ENCODE results near the gene DIPK2A. TPM values are rescaled to one million over a fixed set of nuclear protein-coding genes. Genes with fewer than 3 reads are reported as not detected.

DIPK2A gene
- total and polyA plus RNA-seq, 11 donors = 3.3 to 13.9 (median 8.6) TPM

GRCh38 chr3:144018776-144019175 is 47.2 kb downstream of the DIPK2A start:
- no peaks in the 10 kb centered on the region for H3K4me1 ChIP-seq
- TF ChIP-seq, protein P1, sequence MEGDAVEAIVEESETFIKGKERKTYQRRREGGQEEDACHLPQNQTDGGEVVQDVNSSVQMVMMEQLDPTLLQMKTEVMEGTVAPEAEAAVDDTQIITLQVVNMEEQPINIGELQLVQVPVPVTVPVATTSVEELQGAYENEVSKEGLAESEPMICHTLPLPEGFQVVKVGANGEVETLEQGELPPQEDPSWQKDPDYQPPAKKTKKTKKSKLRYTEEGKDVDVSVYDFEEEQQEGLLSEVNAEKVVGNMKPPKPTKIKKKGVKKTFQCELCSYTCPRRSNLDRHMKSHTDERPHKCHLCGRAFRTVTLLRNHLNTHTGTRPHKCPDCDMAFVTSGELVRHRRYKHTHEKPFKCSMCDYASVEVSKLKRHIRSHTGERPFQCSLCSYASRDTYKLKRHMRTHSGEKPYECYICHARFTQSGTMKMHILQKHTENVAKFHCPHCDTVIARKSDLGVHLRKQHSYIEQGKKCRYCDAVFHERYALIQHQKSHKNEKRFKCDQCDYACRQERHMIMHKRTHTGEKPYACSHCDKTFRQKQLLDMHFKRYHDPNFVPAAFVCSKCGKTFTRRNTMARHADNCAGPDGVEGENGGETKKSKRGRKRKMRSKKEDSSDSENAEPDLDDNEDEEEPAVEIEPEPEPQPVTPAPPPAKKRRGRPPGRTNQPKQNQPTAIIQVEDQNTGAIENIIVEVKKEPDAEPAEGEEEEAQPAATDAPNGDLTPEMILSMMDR (IDR thresholded peaks at IDR 0.05) = no peak
- no peak for TF ChIP-seq POLR2A (IDR thresholded peaks at IDR 0.05)
- H3K4me3 ChIP-seq = no peak overlapping the region
- H3K9me3 ChIP-seq = peaks cover 0 to 3% (median 0%) of the 10 kb centered on the region in 12 donors
- no peaks in the 10 kb centered on the region for H3K36me3 ChIP-seq
- H3K27ac ChIP-seq = no peak overlapping the region
- 92 to 99% (median 95%) methylated on average over 1 of the region's 1 CpG for WGBS, 4 donors
- DNase-seq (no peak), ATAC-seq (no peak)
- intact Hi-C loops (cut with DNase I) = no loop called here
- no peaks in the 10 kb centered on the region for H3K27me3 ChIP-seq

Other genes starting within 250 kb of the DIPK2A start
- 10 to 100 TPM in 2 of 9 donors, 1 to 10 TPM in 7; 2.2 to 17.5 (median 3.5) TPM for gene SLC9A9, start 123.4 kb upstream of the DIPK2A start, total RNA-seq
- gene SLC9A9, start 123.4 kb upstream of the DIPK2A start, polyA plus RNA-seq = 1 to 10 TPM in 1 of 2 donors, under 1 TPM in 1; 0.76 to 1.1 TPM

Data from heart left ventricle (tissue), 16 donors.